Aorta (tissue), 5 donors: Measurements from ENCODE around the gene PRPF38B. TPM values are rescaled to one million over a fixed set of nuclear protein-coding genes. Genes with fewer than 3 reads are reported as not detected.
A peak's percentile ranks its signal among the peaks of the same experiment; 100 is the strongest.

ENCODE experiments used
- ATAC-seq: fragments of 200-7000 bp; cut with Tn5 transposase; one replicate; pipeline ENCODE4 v1.9.1; 2022; ENCODE audit warnings: moderate library complexity; ENCODE audit not compliant: low FRiP score
- DNase-seq, 2 donors: peaks; one replicate each; pipeline ENCODE4 v3.0.0-alpha.2; 2020
- H3K27ac ChIP-seq, 2 donors: one replicate each; pipeline ENCODE4 v1.5.1; 2013; ENCODE audit warnings: low read length in 2 of 2, mild to moderate bottlenecking in 2 of 2, moderate library complexity in 2 of 2, control low read depth in 1 of 2, inconsistent platforms in 1 of 2, low read depth in 1 of 2
- H3K27me3 ChIP-seq, 2 donors: one replicate each; pipeline ENCODE4 v1.6.1; 2013; ENCODE audit warnings: control low read depth in 1 of 2, low read length in 1 of 2, mild to moderate bottlenecking in 1 of 2, moderate library complexity in 1 of 2; ENCODE audit not compliant: insufficient read depth in 2 of 2, control insufficient read depth in 1 of 2
- H3K36me3 ChIP-seq, 2 donors: one replicate each; pipeline ENCODE4 v1.6.1; 2013; ENCODE audit warnings: control low read depth in 1 of 2, low read length in 1 of 2, mild to moderate bottlenecking in 1 of 2; ENCODE audit not compliant: insufficient read depth in 2 of 2, control insufficient read depth in 1 of 2
- H3K4me1 ChIP-seq, 2 donors: one replicate each; pipeline ENCODE4 v1.6.1; 2013; ENCODE audit warnings: low read length in 2 of 2, control low read depth in 1 of 2, mild to moderate bottlenecking in 1 of 2, moderate library complexity in 1 of 2; ENCODE audit not compliant: insufficient read depth in 2 of 2, control insufficient read depth in 1 of 2
- H3K4me3 ChIP-seq, 2 donors: one replicate each; pipeline ENCODE4 v1.5.1; 2013; ENCODE audit warnings: low read length in 2 of 2, control low read depth in 1 of 2, mild to moderate bottlenecking in 1 of 2
- H3K9me3 ChIP-seq: one replicate; pipeline ENCODE4 v1.6.1; 2013; ENCODE audit warnings: mild to moderate bottlenecking, low read length; ENCODE audit not compliant: control insufficient read depth
- WGBS, 2 donors: extraction: QIAGEN DNeasy Blood & Tissue Kit; methylation state at CpG; one replicate each; pipeline ENCODE4 v1.1.7; 2013; 5-methylcytosine and 5-hydroxymethylcytosine counted together
- intact Hi-C, 2 donors: fragments of 100-400 bp; cut with DNase I; formaldehyde crosslinking; loops; one replicate each; pipeline versions ENCODE4 v1.14.2 to v1.15.0; 2022
- polyA plus RNA-seq, 2 donors: library from polyadenylated mRNA; stranded (reverse); fragments of 200-250 nt; gene quantifications; one replicate each; pipeline ENCODE4 v1.2.3, GENCODE V29; 2013
- total RNA-seq, 2 donors: library from RNA; stranded (reverse); fragmentation: NEBNext Ultra II Directional; extraction: Animal tissue kit (Norgen Biotek cat#: 25700); gene quantifications; one replicate each; pipeline ENCODE4 v1.2.1, GENCODE V29; 2021
- donor health status: healthy with polysubstance abuse.
- donor health status: Bipolar disorder and iron deficiency.
- donor health status: DM: no; HTN: no; CAD: no.
- donor health status: DM: no; HTN: no; CAD: no.
- donor health status: DM: yes; HTN: yes; CAD: no.

Gene PRPF38B
- total and polyA plus RNA-seq, 4 donors: 24.9 to 45.6 (median 42.5) TPM

DNA sequence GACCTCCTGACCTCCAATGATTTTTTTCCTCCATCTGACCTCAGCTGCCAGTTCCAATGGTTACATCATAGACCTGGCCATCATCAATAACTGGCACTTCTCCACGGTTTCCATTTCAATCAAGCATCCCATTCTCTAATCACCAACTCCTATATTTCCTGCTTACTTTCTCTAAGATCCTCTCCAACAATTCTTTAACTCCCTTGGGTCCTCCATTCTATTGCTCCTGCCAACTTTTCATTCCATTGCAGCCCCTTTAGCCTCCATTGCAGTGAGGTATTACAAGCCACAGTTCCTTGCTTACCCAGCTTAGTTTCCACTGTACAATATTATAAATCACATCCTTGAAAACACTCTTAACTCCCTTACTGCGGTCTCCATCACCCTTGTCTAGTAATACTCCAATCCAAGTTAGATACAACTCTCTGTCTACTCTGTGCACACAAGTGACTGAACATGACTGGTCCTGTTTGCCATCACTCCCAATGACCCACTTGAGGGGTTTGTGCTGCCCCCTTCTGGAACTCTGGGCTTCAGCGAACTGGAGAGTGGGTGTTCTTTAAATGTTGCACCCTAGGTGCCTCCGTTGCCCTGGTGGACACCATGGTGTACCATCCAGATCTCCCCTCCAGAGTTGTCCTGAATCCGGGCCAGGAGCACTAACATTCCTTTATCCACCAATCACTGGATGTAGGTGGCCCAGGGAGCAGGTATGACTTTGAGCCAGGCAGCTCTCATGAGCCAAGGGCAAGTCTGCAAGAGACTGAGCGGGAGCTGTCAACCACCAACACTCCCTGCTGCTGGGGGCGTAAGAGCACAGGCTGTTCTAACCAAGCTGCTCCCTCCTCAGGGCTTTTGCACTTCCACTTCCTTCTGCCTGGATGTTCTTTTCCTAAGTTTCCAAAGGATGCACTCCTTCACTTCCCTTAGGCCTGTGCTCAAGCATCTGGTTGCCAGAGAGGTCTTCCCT is 16.9 kb downstream of the PRPF38B start:
- no peaks in the 10 kb centered on the region for H3K9me3 ChIP-seq
- intact Hi-C loops: no loop called here
- H3K4me1 ChIP-seq: no peaks in the 10 kb centered on the region
- 67 to 70% methylated on average over 7 of the region's 7 CpGs for WGBS, 2 donors
- ATAC-seq (peak; percentile 7), DNase-seq (peak in 1 of 2 donors; percentile 46)
- H3K27ac ChIP-seq: no peak overlapping the region
- H3K27me3 ChIP-seq: no peaks in the 10 kb centered on the region
- H3K4me3 ChIP-seq: no peak overlapping the region
- no peaks in the 10 kb centered on the region for H3K36me3 ChIP-seq

- ATAC-seq (no peak), DNase-seq (no peak)
- 66% methylated on average over 9 of the region's 9 CpGs for WGBS, 2 donors
- Histone ChIP-seq H3K4me1 (no peaks in the 10 kb centered on the region), H3K27ac (no peak within 1 kb of the TSS), H3K4me3 (no peak within 1 kb of the TSS), H3K27me3 (no peaks in the 10 kb centered on the region), H3K9me3 (no peaks in the 10 kb centered on the region), H3K36me3 (no peaks in the 10 kb centered on the region)
- intact Hi-C loops: no loop called here
These were observed 20.6 kb downstream of the PRPF38B start, which contains the start of gene FNDC7 for GRCh38 chr1:108712606-108713150. Gene FNDC7, plus strand, starts transcription at chr1:108712908. Its CDS starts 26 bp downstream, at chr1:108712934.

DNA sequence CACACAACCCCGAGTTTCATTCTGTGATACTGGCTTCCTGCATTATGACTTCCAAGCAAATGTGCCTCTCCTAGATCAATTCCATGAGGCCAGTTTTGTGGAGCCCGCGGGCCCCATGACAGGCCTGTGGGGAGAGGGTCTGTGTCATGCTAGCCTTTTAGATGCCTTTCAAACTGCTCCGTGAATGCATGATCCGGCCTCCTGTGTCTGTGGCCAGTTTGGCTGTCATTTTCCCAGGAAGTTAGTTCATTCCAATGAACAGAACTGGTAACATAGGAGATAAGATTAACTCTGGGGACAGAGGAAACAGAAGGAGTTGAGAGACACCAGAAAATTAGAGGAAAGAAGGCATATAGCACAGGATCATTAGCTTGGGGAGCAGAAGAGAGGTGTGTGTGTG is 23.8 kb downstream of the PRPF38B start:
- no peaks in the 10 kb centered on the region for H3K9me3 ChIP-seq
- H3K36me3 ChIP-seq: no peaks in the 10 kb centered on the region
- DNase-seq: no peak
- H3K27me3 ChIP-seq: no peaks in the 10 kb centered on the region
- peaks cover 0 to 3% of the 10 kb centered on the region in 2 donors for H3K4me1 ChIP-seq
- H3K4me3 ChIP-seq: no peak overlapping the region
- intact Hi-C loops: no loop called here
- peak overlapping the region in 1 of 2 donors; percentile 45 for H3K27ac ChIP-seq
- ATAC-seq: no peak
- WGBS, 2 donors: 16 to 18% methylated on average over 5 of the region's 5 CpGs

DNA sequence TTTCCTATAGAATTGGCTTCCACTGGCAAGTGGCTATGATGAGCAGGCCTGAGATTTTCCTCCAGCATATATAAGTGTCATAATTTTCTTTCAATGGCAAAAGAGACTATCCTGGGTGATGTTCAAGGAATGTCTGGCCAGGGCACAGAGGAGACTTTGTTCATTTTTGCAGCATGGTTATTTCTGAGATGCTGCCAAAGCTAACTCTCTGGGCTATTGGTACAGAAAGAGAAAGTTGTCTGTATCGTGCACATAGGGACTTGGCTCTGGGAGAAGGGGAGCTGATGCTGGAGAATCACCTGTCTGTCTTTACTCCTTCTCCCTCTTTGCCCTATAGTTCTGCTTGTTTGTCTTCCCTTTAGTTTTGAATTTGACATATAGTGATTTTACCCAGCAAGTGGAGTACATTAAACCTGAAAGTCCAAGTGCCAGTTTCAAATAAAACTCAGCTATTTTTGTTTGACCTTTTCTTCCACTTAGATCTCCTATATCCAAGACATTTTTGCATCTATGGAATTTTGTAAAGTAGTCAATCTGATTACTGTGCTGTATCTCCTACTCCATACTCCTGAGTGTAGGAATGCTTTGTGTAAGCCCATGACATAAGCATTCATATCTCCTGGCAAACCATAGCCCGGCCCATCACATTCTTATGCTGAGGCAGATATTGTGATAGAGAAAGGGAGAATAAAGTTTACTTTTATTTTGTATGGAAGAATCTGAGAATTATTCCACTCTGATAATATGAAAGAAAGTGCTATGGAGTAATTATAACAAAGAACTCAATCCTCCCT is 24.5 kb downstream of the PRPF38B start:
- H3K9me3 ChIP-seq: no peaks in the 10 kb centered on the region
- DNase-seq (no peak), ATAC-seq (no peak)
- intact Hi-C loops: no loop called here
- H3K36me3 ChIP-seq: no peaks in the 10 kb centered on the region
- H3K4me3 ChIP-seq: no peak overlapping the region
- 18 to 30% methylated on average over 2 of the region's 2 CpGs for WGBS, 2 donors
- no peaks in the 10 kb centered on the region for H3K27me3 ChIP-seq
- H3K4me1 ChIP-seq: peaks cover 0 to 3% of the 10 kb centered on the region in 2 donors
- no peak overlapping the region for H3K27ac ChIP-seq

DNA sequence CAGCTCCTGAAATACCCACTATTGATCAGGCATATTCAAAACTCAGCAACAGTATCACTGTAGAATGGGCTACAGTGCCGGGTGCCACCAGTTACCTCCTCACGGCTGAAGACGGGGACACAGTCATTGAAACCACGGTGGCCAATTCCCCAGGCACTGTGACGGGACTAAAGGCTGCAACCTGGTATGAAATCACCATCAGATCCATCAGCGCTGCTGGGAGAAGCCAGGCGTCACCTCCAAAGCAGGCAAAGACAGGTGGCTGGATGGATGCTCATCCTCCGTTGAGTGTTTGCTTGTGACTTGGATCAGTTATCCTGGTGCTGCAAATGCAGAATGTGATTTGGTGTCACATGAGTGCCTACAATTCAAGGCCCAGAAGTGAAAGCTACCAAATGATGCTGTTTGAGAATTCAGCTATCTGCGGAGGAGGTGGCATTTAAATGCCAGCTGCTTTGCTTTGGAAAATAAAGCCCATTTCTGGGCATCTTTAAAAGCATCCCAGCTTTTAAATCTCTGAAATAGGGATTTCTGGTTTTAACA is 25.7 kb downstream of the PRPF38B start:
- no peak overlapping the region for H3K4me3 ChIP-seq
- H3K36me3 ChIP-seq: no peaks in the 10 kb centered on the region
- no peak for ATAC-seq
- no peak for DNase-seq
- H3K9me3 ChIP-seq: no peaks in the 10 kb centered on the region
- WGBS, 2 donors: 95 to 96% methylated on average over 9 of the region's 9 CpGs
- peaks cover 0 to 3% of the 10 kb centered on the region in 2 donors for H3K4me1 ChIP-seq
- no peaks in the 10 kb centered on the region for H3K27me3 ChIP-seq
- intact Hi-C loops: no loop called here
- H3K27ac ChIP-seq: no peak overlapping the region

- Histone ChIP-seq H3K27ac (no peak overlapping the region), H3K9me3 (no peaks in the 10 kb centered on the region), H3K4me1 (peaks cover 0 to 3% of the 10 kb centered on the region in 2 donors), H3K27me3 (no peaks in the 10 kb centered on the region), H3K36me3 (no peaks in the 10 kb centered on the region), H3K4me3 (no peak overlapping the region)
- ATAC-seq (no peak), DNase-seq (no peak)
- 37 to 49% methylated on average over 6 of the region's 6 CpGs for WGBS, 2 donors
- intact Hi-C loops: no loop called here
These were observed 27.0 kb downstream of the PRPF38B start for GRCh38 chr1:108718927-108719655.

- WGBS, 2 donors: 41 to 46% methylated on average over 8 of the region's 8 CpGs
- ATAC-seq (peak; percentile 55), DNase-seq (peak in 1 of 2 donors; percentile 54)
- Histone ChIP-seq H3K4me1 (peaks cover 0 to 3% of the 10 kb centered on the region in 2 donors), H3K27ac (no peak overlapping the region), H3K9me3 (no peaks in the 10 kb centered on the region), H3K4me3 (no peak overlapping the region), H3K36me3 (no peaks in the 10 kb centered on the region), H3K27me3 (no peaks in the 10 kb centered on the region)
- intact Hi-C loops: no loop called here
These were observed 27.7 kb downstream of the PRPF38B start for GRCh38 chr1:108719656-108720435.
